IPS-20b (cell line): ENCODE measurements around the gene ARVCF.

Source experiments
- H3K27ac ChIP-seq: one replicate; pipeline ENCODE4 v1.5.1; 2013; ENCODE audit warnings: low read length
- H3K27me3 ChIP-seq: 2 replicates; pipeline ENCODE4 v1.6.1; 2013; ENCODE audit warnings: mild to moderate bottlenecking, low read length, inconsistent platforms; ENCODE audit not compliant: insufficient read depth
- H3K36me3 ChIP-seq: 2 replicates; pipeline ENCODE4 v1.6.1; 2013; ENCODE audit warnings: low read depth, mild to moderate bottlenecking, inconsistent platforms, low read length, moderate library complexity; ENCODE audit not compliant: insufficient read depth
- H3K4me1 ChIP-seq: 2 replicates; pipeline ENCODE4 v1.6.1; 2013; ENCODE audit warnings: mild to moderate bottlenecking, control low read depth, inconsistent platforms, low read length, moderate library complexity; ENCODE audit not compliant: insufficient read depth
- H3K4me3 ChIP-seq: 2 replicates; pipeline ENCODE4 v1.5.1; 2013; ENCODE audit warnings: mild to moderate bottlenecking, low read length, inconsistent platforms
- H3K9ac ChIP-seq: 2 replicates; pipeline ENCODE4 v1.6.1; 2013; ENCODE audit warnings: low read depth, mild to moderate bottlenecking, inconsistent platforms, low read length, moderate library complexity
- H3K9me3 ChIP-seq: 2 replicates; pipeline ENCODE4 v1.6.1; 2013; ENCODE audit warnings: mild to moderate bottlenecking, low read depth, low read length, inconsistent platforms; ENCODE audit not compliant: insufficient read depth

Gene ARVCF

DNA sequence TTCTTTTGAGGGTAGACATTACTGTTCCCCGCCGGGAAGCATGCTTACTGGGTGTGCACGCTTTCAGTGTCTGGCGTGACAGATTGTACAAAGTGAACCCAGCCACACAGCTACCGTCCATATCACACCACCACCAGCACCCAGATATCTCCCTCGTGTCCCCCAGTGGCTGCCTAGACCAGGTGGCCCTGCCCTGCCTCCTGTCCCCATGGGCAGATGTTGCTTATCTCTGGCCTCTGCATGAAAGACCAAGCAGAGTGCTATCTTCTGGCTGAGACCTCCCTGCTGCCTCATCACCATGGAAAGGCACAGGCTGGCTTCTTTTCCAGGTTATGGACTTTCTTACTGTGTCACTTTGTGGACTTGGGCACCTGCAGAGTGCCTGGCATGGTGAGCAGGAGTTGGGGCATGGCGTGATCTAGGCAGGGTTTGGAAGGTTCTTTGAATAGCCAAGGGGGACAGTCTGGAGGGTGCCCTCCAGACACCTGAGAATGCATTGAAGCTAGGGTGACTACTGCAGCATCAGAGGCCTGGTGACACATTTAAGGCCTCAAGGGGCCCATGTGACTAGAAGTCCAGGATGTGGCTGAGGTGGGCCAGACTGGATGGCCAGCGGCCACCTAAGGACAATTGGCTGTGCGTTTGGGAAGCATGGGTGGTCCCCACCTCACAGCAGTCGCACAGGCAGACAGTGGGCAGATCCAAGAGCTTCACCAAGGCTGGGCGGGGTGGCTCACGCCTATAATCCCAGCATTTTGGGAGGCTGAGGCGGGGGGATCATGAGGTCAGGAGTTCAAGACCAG, 9.0 kb upstream of the ARVCF start:
- Histone ChIP-seq H3K27me3 (no peaks in the 10 kb centered on the region; the same call in 1 of the 2 replicates), H3K9me3 (no peaks in the 10 kb centered on the region), H3K27ac (no peak overlapping the region), H3K4me1 (no peaks in the 10 kb centered on the region), H3K36me3 (no peaks in the 10 kb centered on the region), H3K9ac (no peak overlapping the region), H3K4me3 (no peak overlapping the region)

DNA sequence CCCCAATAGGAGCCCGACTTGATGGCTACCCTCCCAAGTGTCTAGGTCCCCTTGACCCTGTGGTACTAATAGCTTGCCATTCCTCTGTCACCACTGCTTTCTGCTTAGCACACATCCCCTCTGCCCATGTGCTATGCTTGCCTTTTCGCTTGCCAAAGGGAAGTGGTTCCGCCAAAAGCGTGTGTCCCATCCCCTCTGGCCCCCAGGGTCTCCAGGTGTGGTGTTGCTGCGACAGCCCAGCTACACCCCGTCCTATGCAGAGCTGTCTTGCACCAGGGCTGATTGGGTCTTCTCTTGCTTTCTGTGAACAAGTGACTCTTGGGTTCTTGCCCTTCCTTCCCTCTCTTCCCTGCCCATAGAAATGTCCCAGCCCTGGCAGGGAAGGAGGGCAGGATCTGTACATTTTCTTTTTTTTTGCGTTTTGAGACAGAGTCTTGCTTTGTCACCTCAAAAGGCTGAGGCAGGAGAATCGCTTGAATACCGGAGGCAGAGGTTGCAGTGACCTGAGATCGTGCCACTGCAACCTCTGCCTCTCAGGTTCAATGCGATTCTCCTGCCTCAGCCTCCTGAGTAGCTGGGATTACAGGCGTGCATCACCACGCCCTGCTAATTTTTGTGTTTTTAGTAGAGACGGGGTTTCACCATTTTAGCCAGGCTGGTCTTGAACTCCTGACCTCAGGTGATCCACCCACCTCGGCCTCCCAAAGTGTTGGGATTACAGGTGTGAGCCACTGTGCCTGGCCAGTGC, 8.2 kb upstream of the ARVCF start:
- no peaks in the 10 kb centered on the region for H3K4me1 ChIP-seq
- H3K9ac ChIP-seq: no peak overlapping the region
- H3K36me3 ChIP-seq: no peaks in the 10 kb centered on the region

DNA sequence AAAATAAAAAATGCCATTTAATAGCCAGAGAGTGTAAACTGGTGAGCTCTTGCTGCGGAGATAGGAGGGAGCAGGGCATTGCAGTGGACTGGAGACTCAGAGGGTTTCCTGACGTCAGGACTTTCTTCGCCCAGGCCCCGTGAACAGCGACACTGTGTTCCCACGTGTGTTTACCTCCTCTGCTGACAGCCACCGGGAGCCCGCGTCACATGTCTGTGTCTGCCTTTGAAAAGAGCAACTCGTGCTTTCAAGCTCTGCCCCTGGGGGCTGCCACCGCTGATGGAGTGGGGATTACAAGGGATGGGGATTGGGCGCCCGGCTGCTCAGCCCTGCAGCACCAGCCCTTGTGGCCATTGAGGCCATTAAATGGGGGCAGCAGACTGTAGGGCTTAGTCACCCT, 7.6 kb upstream of the ARVCF start:
- Histone ChIP-seq H3K36me3 (no peaks in the 10 kb centered on the region), H3K4me1 (no peaks in the 10 kb centered on the region), H3K9me3 (no peaks in the 10 kb centered on the region), H3K9ac (no peak overlapping the region), H3K27me3 (peaks cover 13% of the 10 kb centered on the region), H3K27ac (no peak overlapping the region), H3K4me3 (no peak overlapping the region)

More for the DNA sequence above, 8.2 kb upstream of the ARVCF start:
- Histone ChIP-seq H3K4me3 (no peak overlapping the region), H3K9me3 (no peaks in the 10 kb centered on the region), H3K27ac (no peak overlapping the region), H3K27me3 (peaks cover 7% of the 10 kb centered on the region)

DNA sequence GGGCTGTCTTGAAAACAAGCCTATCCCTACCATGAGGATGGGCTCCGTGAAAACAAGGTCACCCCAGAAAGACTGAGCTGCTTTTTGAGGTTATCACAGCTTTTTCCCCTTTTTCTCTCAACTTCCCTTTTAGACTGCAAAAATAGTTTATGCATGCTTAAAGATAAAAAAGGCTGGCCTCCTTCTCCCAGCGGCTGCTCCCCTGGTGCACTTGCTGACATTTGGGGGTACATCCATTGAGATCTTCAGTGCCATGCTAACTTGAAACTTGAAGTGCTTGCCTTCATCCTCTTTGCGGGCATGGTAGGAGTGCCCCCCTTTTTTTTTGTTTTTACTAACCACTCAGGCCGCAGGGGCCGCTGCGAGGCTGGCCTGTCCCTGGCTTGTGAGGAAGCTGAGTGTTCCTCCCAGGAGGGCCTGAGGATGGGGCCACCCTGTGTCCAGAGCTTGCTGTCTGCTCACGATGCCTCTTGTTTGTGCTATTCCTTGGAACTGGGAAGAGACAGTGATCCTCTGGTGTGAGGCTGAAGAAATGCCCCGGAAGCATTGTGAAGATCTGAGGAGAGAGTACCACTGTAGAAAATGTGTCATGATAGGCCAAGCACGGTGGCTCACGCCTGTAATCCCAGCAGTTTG, 6.5 kb upstream of the ARVCF start:
- no peaks in the 10 kb centered on the region for H3K9me3 ChIP-seq
- H3K36me3 ChIP-seq: no peaks in the 10 kb centered on the region
- H3K27ac ChIP-seq: no peak overlapping the region
- H3K4me3 ChIP-seq: no peak overlapping the region
- H3K4me1 ChIP-seq: no peaks in the 10 kb centered on the region
- H3K9ac ChIP-seq: no peak overlapping the region
- H3K27me3 ChIP-seq: peaks cover 25% of the 10 kb centered on the region

DNA sequence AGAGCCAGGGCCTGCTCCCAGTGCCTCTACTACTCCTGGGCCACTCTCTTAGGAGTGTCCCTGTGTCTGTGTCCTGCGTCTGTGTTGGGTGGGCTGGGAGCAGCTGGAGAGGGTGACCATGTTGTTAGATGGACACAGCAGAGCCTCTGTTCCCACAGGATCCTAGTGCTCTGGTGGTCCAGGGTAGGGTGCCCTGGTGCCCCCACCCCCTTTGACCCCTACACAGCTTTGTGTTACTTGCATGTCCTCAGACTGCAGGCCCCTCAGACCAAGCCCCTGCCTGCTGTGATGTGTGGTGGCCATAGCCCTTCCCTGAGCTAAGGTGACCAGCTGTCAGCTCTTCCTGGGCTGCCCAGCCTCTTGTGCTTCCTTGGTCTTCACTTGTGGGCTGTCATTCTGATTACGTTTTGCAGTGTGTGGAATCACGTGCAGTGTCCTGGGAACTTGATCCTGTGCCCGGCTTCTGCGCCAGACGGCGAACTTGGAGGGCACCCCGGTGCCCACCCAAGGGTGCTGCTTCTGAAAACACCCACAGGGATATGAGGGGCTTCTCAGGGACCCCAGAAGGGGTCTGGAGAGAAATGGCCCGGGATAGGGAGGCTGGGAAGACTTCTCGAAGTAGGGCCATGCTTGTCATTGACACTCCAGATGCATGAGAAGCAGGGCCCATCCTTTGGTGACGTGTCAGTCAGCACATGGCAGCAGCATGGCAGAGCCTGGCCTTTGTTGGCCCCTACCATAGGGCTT, 5.8 kb upstream of the ARVCF start:
- peaks cover 1% of the 10 kb centered on the region for H3K4me1 ChIP-seq
- H3K27me3 ChIP-seq: peaks cover 32% of the 10 kb centered on the region
- no peak overlapping the region for H3K27ac ChIP-seq
- no peak overlapping the region for H3K4me3 ChIP-seq
- H3K9me3 ChIP-seq: no peaks in the 10 kb centered on the region
- H3K9ac ChIP-seq: no peak overlapping the region
- H3K36me3 ChIP-seq: no peaks in the 10 kb centered on the region

DNA sequence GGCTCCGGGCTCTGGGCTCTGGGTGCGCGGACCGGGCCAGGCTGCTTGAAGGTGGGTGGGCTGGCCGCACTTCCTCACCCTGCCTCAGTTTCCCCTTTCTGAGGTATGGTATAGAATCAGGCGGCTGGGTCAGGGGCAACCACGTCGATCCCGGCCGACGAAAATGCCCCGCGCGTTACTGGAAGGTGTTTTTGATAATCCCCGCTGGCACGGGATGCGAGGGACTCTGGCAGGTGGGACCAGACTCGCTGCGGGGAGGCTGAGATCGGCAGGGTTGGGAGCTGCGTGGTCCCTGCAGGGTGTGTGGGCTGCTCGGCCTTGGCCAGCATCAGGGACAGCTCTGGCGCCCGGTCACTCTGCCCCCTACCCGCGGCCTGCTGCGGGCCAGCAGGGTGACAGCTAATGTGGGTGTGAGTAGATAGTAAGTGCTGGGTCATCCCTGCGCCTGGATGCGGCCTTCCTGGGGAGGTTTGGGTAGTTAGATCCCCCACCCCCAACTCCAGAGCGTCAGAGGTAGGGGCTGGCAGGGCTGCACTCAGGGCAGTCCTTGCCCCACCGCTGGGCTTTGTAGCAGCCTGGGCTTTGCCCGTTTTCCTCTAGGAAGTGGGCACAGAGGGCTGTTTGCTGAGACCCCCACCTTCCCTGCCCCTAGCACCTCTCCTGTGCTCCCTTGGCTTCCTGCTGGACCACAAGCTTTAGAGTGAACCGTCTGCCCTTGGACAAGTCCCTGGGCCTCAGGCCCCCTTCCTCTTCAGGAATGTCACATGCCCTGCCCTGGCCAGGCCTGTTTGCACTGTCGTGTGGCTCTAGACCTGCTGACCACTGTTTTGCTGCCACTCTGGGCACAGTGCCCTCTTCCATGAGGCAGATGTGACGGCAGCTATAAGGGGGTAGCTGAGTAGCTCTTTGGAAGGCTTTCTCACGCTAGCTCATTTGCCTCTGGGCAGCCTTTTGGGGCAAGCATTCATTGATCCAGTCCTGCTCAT, 4.9 kb upstream of the ARVCF start:
- H3K4me1 ChIP-seq: peaks cover 3% of the 10 kb centered on the region
- H3K27me3 ChIP-seq: peaks cover 38% of the 10 kb centered on the region
- H3K36me3 ChIP-seq: no peaks in the 10 kb centered on the region
- peak overlapping the region; percentile 54; the same call in 1 of the 2 replicates for H3K9ac ChIP-seq
- H3K9me3 ChIP-seq: no peaks in the 10 kb centered on the region
- H3K27ac ChIP-seq: no peak overlapping the region
- H3K4me3 ChIP-seq: peak overlapping the region; percentile 91

DNA sequence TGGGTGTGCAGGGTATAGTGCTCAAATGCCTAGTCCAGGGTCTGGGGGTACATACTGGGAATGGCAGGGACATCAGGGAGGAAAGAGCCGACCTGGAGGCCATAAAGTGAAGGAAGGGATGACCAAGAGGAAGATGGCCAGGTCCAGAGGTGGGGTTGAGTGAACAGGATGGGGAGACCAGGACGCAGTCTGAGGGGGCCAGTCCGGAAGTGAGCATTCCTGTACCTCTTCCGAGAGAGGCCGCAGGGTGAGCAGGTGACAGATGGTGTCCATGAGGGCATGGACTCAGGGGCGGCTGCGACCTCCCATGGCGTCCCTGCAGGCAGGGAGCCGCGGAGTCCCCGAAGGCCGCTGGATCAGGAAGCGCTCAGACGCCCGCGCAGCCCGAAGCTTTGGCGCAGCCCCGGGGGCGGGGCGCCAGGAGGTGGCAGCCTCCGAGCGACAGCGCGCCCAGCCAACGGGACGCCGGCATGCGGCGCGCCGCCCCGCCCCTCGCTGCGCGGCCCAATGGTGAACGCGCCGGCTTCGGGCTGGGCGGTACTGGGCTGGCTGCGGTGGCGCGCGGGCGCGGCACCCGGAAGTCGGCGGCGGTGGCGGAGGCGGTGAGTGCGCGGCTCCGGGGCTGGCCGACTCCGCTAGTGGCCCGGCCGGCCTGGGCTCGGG, 4.0 kb upstream of the ARVCF start, which contains the start of gene TANGO2:
TANGO2 (plus strand) TSS at position 578 of the 663 bp plus-strand sequence. CDS start 15,689 bp downstream, outside the sequence.
- Histone ChIP-seq H3K27me3 (peaks cover 45% of the 10 kb centered on the region), H3K4me1 (peaks cover 3% of the 10 kb centered on the region), H3K4me3 (peak within 1 kb of the TSS; percentile 91), H3K36me3 (no peaks in the 10 kb centered on the region), H3K27ac (no peak within 1 kb of the TSS), H3K9me3 (no peaks in the 10 kb centered on the region), H3K9ac (peak within 1 kb of the TSS; percentile 54; the same call in 1 of the 2 replicates)

DNA sequence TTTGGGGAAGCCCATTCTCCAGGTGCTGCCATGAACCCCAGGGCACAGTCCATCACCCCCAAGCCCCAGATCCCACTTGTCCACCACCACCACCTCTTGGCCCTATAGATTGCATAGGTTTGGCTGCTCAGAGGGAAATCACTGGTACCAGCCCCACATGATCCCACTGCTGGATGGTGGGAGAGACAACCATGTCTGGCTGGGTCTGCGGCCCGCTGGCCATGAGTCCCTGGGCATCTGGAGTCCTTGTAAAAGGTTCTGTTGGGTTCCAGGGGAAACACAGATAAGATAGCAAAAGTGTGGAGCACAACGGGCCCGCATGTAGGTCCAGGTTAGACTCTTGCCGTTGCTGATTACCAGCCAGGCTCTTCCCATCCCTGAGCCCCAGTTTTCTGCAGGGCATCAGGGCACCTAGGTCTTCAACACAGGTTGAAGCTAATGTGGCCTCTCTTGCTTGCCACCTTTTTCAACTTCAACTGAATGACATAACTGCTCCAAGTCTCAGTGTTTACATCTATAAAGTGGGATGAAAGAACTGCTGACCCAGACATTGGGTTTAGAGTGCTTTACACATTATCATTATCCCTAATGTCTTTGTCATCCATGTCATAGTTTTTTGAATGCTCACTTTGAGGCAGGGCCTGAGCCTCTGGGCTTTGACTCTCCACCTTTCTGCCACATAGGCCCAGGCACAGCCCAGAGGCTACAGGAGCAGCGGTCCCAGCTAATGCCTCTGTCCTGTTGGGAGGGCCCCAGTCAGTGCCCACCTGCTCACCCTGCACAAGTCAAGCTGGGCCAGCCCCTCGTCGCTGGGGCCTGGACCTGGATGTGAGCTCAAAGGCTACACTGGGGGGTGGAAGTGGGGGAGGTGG, 3.3 kb upstream of the ARVCF start:
- peak overlapping the region; percentile 74 for H3K4me3 ChIP-seq
- H3K9me3 ChIP-seq: no peaks in the 10 kb centered on the region
- H3K4me1 ChIP-seq: peaks cover 3% of the 10 kb centered on the region
- H3K36me3 ChIP-seq: no peaks in the 10 kb centered on the region
- no peak overlapping the region for H3K27ac ChIP-seq
- H3K9ac ChIP-seq: no peak overlapping the region
- peaks cover 53% of the 10 kb centered on the region for H3K27me3 ChIP-seq

DNA sequence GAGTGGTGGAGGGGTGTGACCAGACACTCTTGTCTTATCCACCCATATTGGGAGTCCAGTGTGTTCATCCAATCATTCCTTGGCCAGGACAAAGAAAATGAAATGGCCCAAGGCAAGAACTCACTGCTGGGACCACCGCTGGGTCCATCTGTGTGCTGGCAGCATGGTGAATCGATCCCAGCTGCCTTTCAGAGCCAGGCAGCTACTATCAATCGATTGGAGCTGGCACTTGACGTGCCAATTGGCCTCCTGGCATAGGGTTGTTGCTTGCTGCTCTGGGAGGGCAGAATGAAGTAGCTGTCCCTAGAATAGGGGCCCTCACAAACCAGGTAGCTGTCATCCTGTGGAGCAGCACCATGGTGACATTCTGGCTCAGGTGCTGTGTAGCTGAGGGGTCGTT, 1.4 kb upstream of the ARVCF start:
- Histone ChIP-seq H3K27me3 (peaks cover 59% of the 10 kb centered on the region), H3K9me3 (no peaks in the 10 kb centered on the region), H3K4me3 (no peak overlapping the region), H3K9ac (no peak overlapping the region), H3K36me3 (no peaks in the 10 kb centered on the region), H3K27ac (no peak overlapping the region), H3K4me1 (peaks cover 3% of the 10 kb centered on the region)
